OCI-LY7 (cell line): ENCODE results near the gene MICAL3. TPM values are rescaled to one million over a fixed set of nuclear protein-coding genes. Genes with fewer than 3 reads are reported as not detected.
"Not testable (repeated sequence)": the region's sequence is repeated elsewhere in the genome, so short reads cannot be mapped to it uniquely, and the experiment has no call there.

ENCODE experiments used
- BruUV-seq: library from RNA; stranded (reverse); fragments of 400-500 nt; replicated peaks from 2 replicates; lab custom pipeline; 2021; lab: Mats Ljungman, UMichigan
- CTCF ChIA-PET: fragments of 300-600 bp; sonication (Branson Sonifier 250); formaldehyde crosslinking; loops from one replicate; lab custom pipeline; 2022; ENCODE audit warnings: antibody characterized with exemption; ENCODE audit not compliant: unreplicated experiment; lab: Charles Lee
- POLR2A ChIA-PET: fragments of 300-600 bp; sonication (Branson Sonifier 250); formaldehyde crosslinking; loops from one replicate; lab custom pipeline; 2022; ENCODE audit warnings: antibody characterized with exemption; lab: Charles Lee
- DNase-seq: peaks from one replicate; pipeline ENCODE4 v3.0.0-alpha.2; 2015; ENCODE audit warnings: low spot score
- H2AFZ ChIP-seq: fragments of 200-600 bp; sonication (generic), shearing (Covaris generic); 2 replicates; pipeline ENCODE4 v1.6.1; 2014; ENCODE audit warnings: mild to moderate bottlenecking, antibody characterized with exemption, low read length, moderate library complexity
- H3K27ac ChIP-seq: fragments of 200-600 bp; sonication (generic); 2 replicates; pipeline ENCODE4 v1.5.1; 2014; ENCODE audit warnings: mixed run types, low read depth, mild to moderate bottlenecking, moderate library complexity, low read length, inconsistent platforms; ENCODE audit not compliant: poor library complexity, severe bottlenecking
- H3K36me3 ChIP-seq: fragments of 200-600 bp; sonication (generic); 2 replicates; pipeline ENCODE4 v1.6.1; 2014; ENCODE audit warnings: mild to moderate bottlenecking, antibody characterized with exemption, low read length, moderate library complexity, mixed read lengths; ENCODE audit not compliant: insufficient read depth
- H3K4me1 ChIP-seq: fragments of 200-600 bp; sonication (generic); 2 replicates; pipeline ENCODE4 v1.5.1; 2014; ENCODE audit warnings: mild to moderate bottlenecking, low read length; ENCODE audit not compliant: insufficient read depth, poor library complexity, severe bottlenecking
- H3K4me2 ChIP-seq: fragments of 200-600 bp; sonication (generic); 2 replicates; pipeline ENCODE4 v1.6.1; 2014; ENCODE audit warnings: mild to moderate bottlenecking, low read length
- H3K4me3 ChIP-seq: fragments of 200-600 bp; sonication (generic); 2 replicates; pipeline ENCODE4 v1.5.1; 2014; ENCODE audit warnings: mild to moderate bottlenecking, low read depth, low read length; ENCODE audit not compliant: poor library complexity, severe bottlenecking
- H3K79me2 ChIP-seq: fragments of 200-600 bp; sonication (generic); 2 replicates; pipeline ENCODE4 v1.6.1; 2016; ENCODE audit warnings: low read depth, mild to moderate bottlenecking, low read length, moderate library complexity, mixed read lengths; ENCODE audit not compliant: insufficient read depth
- H3K9me2 ChIP-seq: fragments of 200-600 bp; sonication (generic); 2 replicates; pipeline ENCODE4 v1.6.1; 2016; ENCODE audit warnings: mild to moderate bottlenecking, low read length, mixed read lengths; ENCODE audit not compliant: insufficient read depth
- H3K9me3 ChIP-seq: fragments of 200-600 bp; sonication (generic); 2 replicates; pipeline ENCODE4 v1.6.1; 2014; ENCODE audit warnings: mild to moderate bottlenecking, mixed run types, low read length, mixed read lengths
- H4K20me1 ChIP-seq: fragments of 200-600 bp; sonication (generic); 2 replicates; pipeline ENCODE4 v1.6.1; 2014; ENCODE audit warnings: mild to moderate bottlenecking, antibody characterized with exemption, low read length, moderate library complexity, mixed read lengths; ENCODE audit not compliant: insufficient read depth
- CTCF ChIP-seq: fragments of 200-600 bp; sonication (generic); conservative IDR thresholded peaks from 2 replicates; pipeline ENCODE4 v1.5.1; 2014; ENCODE audit warnings: mild to moderate bottlenecking, antibody characterized with exemption, low read length, moderate library complexity, mixed read lengths
- EZH2phosphoT487 ChIP-seq: fragments of 200-600 bp; sonication (generic); IDR thresholded peaks from 2 replicates; pipeline ENCODE4 v1.6.1; 2018; ENCODE audit warnings: low read depth, borderline replicate concordance, mild to moderate bottlenecking, mixed run types, antibody characterized with exemption, low read length, moderate library complexity, mixed read lengths
- intact Hi-C: fragments of 100-400 bp; cut with micrococcal nuclease; formaldehyde crosslinking; loops from one replicate; pipeline ENCODE4 v1.10.0; 2022; ENCODE audit not compliant: unreplicated experiment
- total RNA-seq, 2 experiments: library from RNA; depleted of rRNA in 1 of 2; stranded (reverse); fragments of >200 nt in 1 of 2; shearing (Covaris generic) in 1 of 2; gene quantifications; 2 replicates each; pipeline ENCODE4 v1.2.3, GENCODE V29; 2014 to 2022

The MICAL3 gene
- total RNA-seq, 2 experiments from 2014 or later: 80.9 to 210 TPM

- H4K20me1 ChIP-seq: peaks cover 42% of the 10 kb centered on the region
- CTCF ChIA-PET: interaction anchor here (0.8 kb wide), 1 partner anchor 40 kb away, joined by 4 read pairs; no protein-coding TSS in a partner anchor
- peaks cover 100% of the 10 kb centered on the region for H3K79me2 ChIP-seq
- POLR2A ChIA-PET: interaction anchor here (0.6 to 0.7 kb wide), 3 partner anchors 10 to 158 kb away, joined by 3 read pairs; no protein-coding TSS in a partner anchor
- intact Hi-C loops: no loop called here
- no TSS peak for BruUV-seq
- H3K4me3 ChIP-seq: peak overlapping the region; percentile 4
- no peak for TF ChIP-seq CTCF
- no peak for TF ChIP-seq EZH2phosphoT487
- H3K9me2 ChIP-seq: no peaks in the 10 kb centered on the region
- H3K27ac ChIP-seq: peak overlapping the region; percentile 19
- peaks cover 90% of the 10 kb centered on the region for H3K4me1 ChIP-seq
- H3K36me3 ChIP-seq: peaks cover 57% of the 10 kb centered on the region
- no peak overlapping the region for H2AFZ ChIP-seq
- no peak for DNase-seq
- H3K4me2 ChIP-seq: peak overlapping the region; percentile 90
- H3K9me3 ChIP-seq: no peaks in the 10 kb centered on the region
These were observed 35.4 kb downstream of the MICAL3 start for GRCh38 chr22:17988800-17989513.

- H3K27ac ChIP-seq: no peak overlapping the region
- peaks cover 44% of the 10 kb centered on the region for H4K20me1 ChIP-seq
- H3K9me2 ChIP-seq: no peaks in the 10 kb centered on the region
- TF ChIP-seq EZH2phosphoT487: no peak
- TF ChIP-seq CTCF: no peak
- H3K4me3 ChIP-seq: no peak overlapping the region
- no peak for DNase-seq
- H3K36me3 ChIP-seq: peaks cover 62% of the 10 kb centered on the region
- peak overlapping the region; percentile 20; the same call in 1 of the 2 replicates for H3K4me2 ChIP-seq
- peaks cover 88% of the 10 kb centered on the region for H3K4me1 ChIP-seq
- no peaks in the 10 kb centered on the region for H3K9me3 ChIP-seq
- CTCF ChIA-PET: no interaction called here
- H2AFZ ChIP-seq: no peak overlapping the region
- peaks cover 100% of the 10 kb centered on the region for H3K79me2 ChIP-seq
- POLR2A ChIA-PET: no interaction called here
- intact Hi-C loops: no loop called here
- no TSS peak for BruUV-seq
These were observed 38.8 kb downstream of the MICAL3 start for GRCh38 chr22:17985606-17986005.

GRCh38 chr22:17985071-17985470, 39.3 kb downstream of the MICAL3 start:
- Histone ChIP-seq H3K79me2 (peaks cover 100% of the 10 kb centered on the region), H3K4me1 (peaks cover 88% of the 10 kb centered on the region), H3K36me3 (peaks cover 57% of the 10 kb centered on the region), H3K4me2 (peak overlapping the region; percentile 20; the same call in 1 of the 2 replicates), H4K20me1 (peaks cover 44% of the 10 kb centered on the region)
- H3K9me2 ChIP-seq, H3K4me3 ChIP-seq, H2AFZ ChIP-seq, CTCF ChIA-PET, POLR2A ChIA-PET, H3K27ac ChIP-seq, DNase-seq, intact Hi-C loops, BruUV-seq, H3K9me3 ChIP-seq: not testable (repeated sequence)
